Retinal pigment epithelial cell (primary cell): ENCODE measurements around the gene DLGAP4.

Experiments used
- DNase-seq: peaks from one replicate; pipeline ENCODE4 v3.0.0-alpha.2; 2010; ENCODE audit warnings: low read depth
- H3K4me3 ChIP-seq: 2 replicates; pipeline ENCODE4 v1.5.1; 2011; ENCODE audit warnings: mild to moderate bottlenecking, low read length, control low read depth, moderate library complexity
- TF ChIP-seq, protein P1 (sequence below): conservative IDR thresholded peaks from 2 replicates; pipeline ENCODE4 v1.5.1; 2011; ENCODE audit warnings: low read depth, low read length, control low read depth, inconsistent platforms

Gene DLGAP4

DNA sequence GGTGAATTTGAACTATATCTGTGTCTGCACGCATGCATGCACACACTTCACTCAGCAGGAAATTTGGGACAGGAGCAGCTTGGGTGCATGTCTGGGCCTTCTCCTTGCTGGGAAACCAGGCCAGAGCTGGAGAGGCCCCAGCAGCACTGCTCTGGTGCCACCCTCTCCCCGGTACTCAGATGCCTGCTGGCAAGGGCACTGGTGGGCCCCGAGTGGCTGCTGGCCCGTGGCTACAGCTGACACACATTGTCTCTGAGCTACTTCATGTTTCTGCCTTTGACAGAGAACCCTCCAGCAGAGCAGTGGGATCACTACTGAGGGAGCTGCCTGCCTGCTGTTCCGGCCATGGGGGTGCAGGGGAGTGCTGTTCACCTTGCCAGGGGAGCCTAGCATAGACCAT lies 37.5 kb downstream of the DLGAP4 start:
- no peak for DNase-seq
- H3K4me3 ChIP-seq = no peak overlapping the region
- TF ChIP-seq, protein P1, sequence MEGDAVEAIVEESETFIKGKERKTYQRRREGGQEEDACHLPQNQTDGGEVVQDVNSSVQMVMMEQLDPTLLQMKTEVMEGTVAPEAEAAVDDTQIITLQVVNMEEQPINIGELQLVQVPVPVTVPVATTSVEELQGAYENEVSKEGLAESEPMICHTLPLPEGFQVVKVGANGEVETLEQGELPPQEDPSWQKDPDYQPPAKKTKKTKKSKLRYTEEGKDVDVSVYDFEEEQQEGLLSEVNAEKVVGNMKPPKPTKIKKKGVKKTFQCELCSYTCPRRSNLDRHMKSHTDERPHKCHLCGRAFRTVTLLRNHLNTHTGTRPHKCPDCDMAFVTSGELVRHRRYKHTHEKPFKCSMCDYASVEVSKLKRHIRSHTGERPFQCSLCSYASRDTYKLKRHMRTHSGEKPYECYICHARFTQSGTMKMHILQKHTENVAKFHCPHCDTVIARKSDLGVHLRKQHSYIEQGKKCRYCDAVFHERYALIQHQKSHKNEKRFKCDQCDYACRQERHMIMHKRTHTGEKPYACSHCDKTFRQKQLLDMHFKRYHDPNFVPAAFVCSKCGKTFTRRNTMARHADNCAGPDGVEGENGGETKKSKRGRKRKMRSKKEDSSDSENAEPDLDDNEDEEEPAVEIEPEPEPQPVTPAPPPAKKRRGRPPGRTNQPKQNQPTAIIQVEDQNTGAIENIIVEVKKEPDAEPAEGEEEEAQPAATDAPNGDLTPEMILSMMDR = no peak

DNA sequence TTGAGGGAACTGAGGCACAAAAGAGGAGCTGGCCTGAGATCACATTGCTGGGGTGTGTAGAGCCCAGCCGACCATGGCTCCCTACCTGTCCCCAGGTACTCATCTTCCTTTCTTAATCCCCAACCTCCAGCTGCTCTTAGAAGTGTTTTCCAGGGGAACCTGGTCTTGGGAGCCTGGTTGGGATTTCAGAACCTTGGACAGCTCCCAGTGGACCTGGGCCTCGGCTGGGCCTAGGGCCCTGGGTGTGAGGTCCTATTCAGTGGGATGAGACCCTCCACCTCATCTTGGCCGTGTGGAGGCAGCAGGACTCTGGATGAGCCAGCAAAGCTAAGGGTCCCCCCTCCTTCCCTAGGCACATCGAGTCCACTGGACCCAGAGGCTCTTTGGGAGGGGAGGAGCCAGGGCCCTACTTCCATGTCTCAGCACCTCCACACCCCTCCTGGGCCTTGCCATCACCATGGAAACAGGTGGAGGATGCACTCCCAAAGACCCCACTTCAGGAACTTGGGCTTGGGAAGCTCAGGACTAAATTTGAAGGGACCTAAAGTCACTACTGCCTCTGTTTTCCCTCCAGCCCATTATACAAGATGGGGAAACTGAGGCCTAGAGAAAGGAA lies 38.5 kb downstream of the DLGAP4 start:
- TF ChIP-seq, protein P1 = no peak
- peak; percentile 9 for DNase-seq
- no peak overlapping the region for H3K4me3 ChIP-seq

DNA sequence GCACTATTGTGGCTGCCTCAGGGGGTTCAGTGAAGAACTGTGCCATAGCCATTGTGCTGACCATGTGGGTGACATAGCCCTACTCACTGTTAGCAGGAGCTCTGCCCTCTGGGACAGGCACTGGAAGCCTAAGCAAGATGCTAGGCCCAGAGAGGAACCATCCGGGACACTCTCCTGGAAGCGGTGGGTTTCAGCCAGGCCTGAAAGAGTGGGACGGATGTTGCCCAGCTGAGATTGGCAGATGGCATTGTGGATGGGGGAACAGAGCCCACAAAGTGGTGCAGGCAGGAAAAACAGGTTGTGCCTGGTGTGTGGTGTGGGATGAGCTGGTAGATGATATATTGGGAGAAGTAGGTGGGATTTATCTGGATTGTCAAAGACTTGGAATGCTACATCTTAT lies 40.1 kb downstream of the DLGAP4 start:
- TF ChIP-seq, protein P1 = no peak
- H3K4me3 ChIP-seq = no peak overlapping the region
- no peak for DNase-seq

DNA sequence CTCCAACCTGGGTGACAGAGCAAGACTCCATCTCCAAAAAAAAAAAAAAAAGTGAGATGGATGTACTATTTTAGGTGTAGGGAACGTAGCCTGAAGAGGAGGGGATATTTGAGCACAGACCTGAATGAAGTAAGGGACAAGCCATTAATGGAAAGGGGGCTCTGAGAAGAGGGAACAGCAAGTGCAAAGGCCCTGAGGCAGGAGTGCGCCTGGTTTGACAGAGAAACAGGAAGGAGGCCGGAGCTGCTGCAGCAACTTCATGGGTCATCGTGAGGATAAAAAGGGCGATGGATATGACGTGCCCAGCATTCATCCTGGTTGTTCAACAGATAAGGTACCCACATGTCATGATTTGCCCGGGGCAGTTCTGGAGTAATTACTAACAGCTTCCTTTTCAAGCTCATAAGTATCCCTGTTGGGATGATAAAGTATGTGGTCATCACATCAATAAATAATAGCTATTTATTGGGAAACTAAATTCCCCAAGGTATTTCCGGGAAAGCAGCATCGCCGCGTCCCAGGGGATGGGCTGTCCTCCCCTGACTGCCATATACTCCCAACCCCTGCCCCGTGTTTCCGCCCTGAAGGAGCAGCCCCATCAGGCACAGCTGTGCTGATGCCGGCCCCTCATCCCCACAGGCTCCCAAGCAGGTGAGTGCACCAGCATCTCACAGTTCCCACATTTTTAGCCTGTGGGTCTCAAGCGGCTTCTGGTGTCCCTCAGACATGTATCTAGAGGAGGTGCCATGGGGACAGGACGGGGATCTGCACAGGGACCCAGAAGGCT lies 43.4 kb downstream of the DLGAP4 start:
- DNase-seq = no peak
- no peak overlapping the region for H3K4me3 ChIP-seq
- TF ChIP-seq, protein P1 = no peak

DNA sequence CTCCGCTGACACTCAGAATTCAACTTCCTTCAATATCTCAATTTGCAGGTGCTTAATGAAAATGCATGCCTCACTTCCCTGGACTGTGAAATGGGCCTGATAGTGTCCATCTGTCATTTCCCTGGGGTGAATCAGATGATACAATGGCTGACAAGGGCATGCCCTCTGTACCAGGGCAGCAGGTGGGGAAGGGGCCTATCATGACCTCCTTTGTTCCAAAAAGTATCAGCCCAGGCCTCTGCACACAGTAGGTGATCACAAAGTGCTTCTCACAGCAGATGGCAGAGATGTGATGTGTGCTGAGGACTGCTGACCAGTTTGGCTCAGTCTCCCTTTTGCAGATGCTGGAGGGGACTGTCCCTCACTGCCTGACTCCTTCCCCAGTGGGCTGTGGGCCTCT lies 44.3 kb downstream of the DLGAP4 start:
- no peak overlapping the region for H3K4me3 ChIP-seq
- DNase-seq = no peak

DNA sequence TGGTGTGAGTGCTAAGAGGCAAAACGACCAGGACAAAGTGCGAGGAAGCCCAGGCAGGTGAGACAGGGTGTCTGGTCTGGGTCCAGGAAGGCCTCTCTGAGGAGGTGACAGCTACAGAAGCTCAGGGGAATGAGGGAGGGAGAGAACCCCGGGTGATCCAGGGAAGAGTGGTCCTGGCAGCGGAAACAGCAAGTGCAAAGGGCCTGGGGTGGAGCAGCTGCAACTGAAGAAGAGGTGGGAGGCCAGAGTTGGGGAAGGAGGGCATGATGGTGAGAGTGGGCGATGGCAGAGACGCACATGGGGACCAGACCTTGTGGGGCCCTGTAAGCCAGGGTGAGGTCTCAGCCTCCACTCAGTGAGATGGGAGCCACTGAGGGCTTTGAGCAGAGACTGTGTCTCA lies 45.8 kb downstream of the DLGAP4 start:
- no peak overlapping the region for H3K4me3 ChIP-seq
- TF ChIP-seq, protein P1 = no peak
- no peak for DNase-seq

More for the DNA sequence above, 44.3 kb downstream of the DLGAP4 start:
- TF ChIP-seq, protein P1 = no peak
